GM12878 (cell line): ENCODE measurements around the gene WWOX. TPM values are rescaled to one million over a fixed set of nuclear protein-coding genes. Genes with fewer than 3 reads are reported as not detected.

Experiments
- ATAC-seq: fragments of 200-7000 bp; cut with Tn5 transposase; 3 replicates; pipeline ENCODE4 v1.9.1; 2020; ENCODE audit warnings: mild to moderate bottlenecking, moderate library complexity
- BruUV-seq: library from RNA; stranded (reverse); fragments of 400-500 nt; replicated peaks from 2 replicates; lab custom pipeline; 2021; lab: Mats Ljungman, UMichigan
- CTCF ChIA-PET: fragments of 300-600 bp; sonication (Branson Sonifier 250); formaldehyde crosslinking; extraction: SDS; loops from one replicate; lab custom pipeline; 2021; ENCODE audit warnings: inconsistent platforms; lab: Yijun Ruan, JAX
- POLR2A ChIA-PET: fragments of 350-600 bp; formaldehyde crosslinking; extraction: SDS; loops from one replicate; lab custom pipeline; 2021; ENCODE audit warnings: inconsistent platforms; lab: Charles Lee
- RAD21 ChIA-PET: fragments of 300-600 bp; sonication (Branson Sonifier 250); formaldehyde crosslinking; loops from one replicate; lab custom pipeline; 2023; ENCODE audit warnings: antibody characterized with exemption; ENCODE audit not compliant: unreplicated experiment; lab: Charles Lee
- SMC1A ChIA-PET: fragments of 300-600 bp; sonication (Branson Sonifier 250); formaldehyde crosslinking; loops from one replicate; lab custom pipeline; 2023; ENCODE audit not compliant: unreplicated experiment, uncharacterized antibody; lab: Charles Lee
- DNase-seq: peaks from one replicate; pipeline ENCODE4 v3.0.0-alpha.2; 2011; ENCODE audit warnings: low read depth, low spot score
- FAIRE-seq: peaks from 3 replicates; lab custom pipeline; 2011; peaks lifted over from hg19 to GRCh38; lab: Jason Lieb, UNC
- H2AFZ ChIP-seq: 2 replicates; pipeline ENCODE4 v1.6.0; 2011; ENCODE audit warnings: low read depth, low read length, control low read depth; ENCODE audit not compliant: control insufficient read depth
- H3K27ac ChIP-seq: 2 replicates; pipeline ENCODE4 v1.5.1; 2011; ENCODE audit warnings: control low read depth; ENCODE audit not compliant: control insufficient read depth, insufficient read depth
- H3K27me3 ChIP-seq, 2 experiments: replicated peaks in 1 of 2; 2 replicates each; pipeline versions ENCODE4 v1.6.0 to v1.6.1; 2011; ENCODE audit warnings: low read length in 1 of 2; ENCODE audit not compliant: control insufficient read depth in 2 of 2, insufficient read depth in 2 of 2
- H3K36me3 ChIP-seq, 2 experiments: 2 replicates each; pipeline ENCODE4 v1.5.1; 2011; ENCODE audit warnings: low read length in 1 of 2; ENCODE audit not compliant: control insufficient read depth in 2 of 2, insufficient read depth in 2 of 2
- H3K4me1 ChIP-seq: 2 replicates; pipeline ENCODE4 v1.6.1; 2011; ENCODE audit warnings: mild to moderate bottlenecking, low read length, moderate library complexity, mixed read lengths; ENCODE audit not compliant: control insufficient read depth, insufficient read depth
- H3K4me2 ChIP-seq: 2 replicates; pipeline ENCODE4 v1.6.0; 2011; ENCODE audit warnings: control low read depth; ENCODE audit not compliant: control insufficient read depth, insufficient read depth
- H3K4me3 ChIP-seq: fragments of 200-600 bp; sonication (generic); 2 replicates; pipeline ENCODE4 v1.5.1; 2016
- H3K79me2 ChIP-seq: 2 replicates; pipeline ENCODE4 v1.6.0; 2011; ENCODE audit warnings: low read length; ENCODE audit not compliant: control insufficient read depth, insufficient read depth
- H3K9ac ChIP-seq: 2 replicates; pipeline ENCODE4 v1.8.0; 2011; ENCODE audit warnings: low read length, control low read depth, mixed read lengths; ENCODE audit not compliant: control insufficient read depth, insufficient read depth
- H3K9me3 ChIP-seq: replicated peaks from 3 replicates; pipeline ENCODE4 v1.5.1; 2011; ENCODE audit warnings: mild to moderate bottlenecking, low read length; ENCODE audit not compliant: control insufficient read depth, insufficient read depth
- H4K20me1 ChIP-seq: 2 replicates; pipeline ENCODE4 v1.6.0; 2011; ENCODE audit not compliant: control insufficient read depth, insufficient read depth
- ATF3 ChIP-seq: IDR thresholded peaks from 2 replicates; pipeline ENCODE4 v1.6.1; 2011; ENCODE audit warnings: low read depth, mild to moderate bottlenecking, low read length, moderate library complexity, borderline replicate concordance; ENCODE audit errors: extremely low read depth
- BRCA1 ChIP-seq: IDR thresholded peaks from 2 replicates; pipeline ENCODE4 v1.6.1; 2011; ENCODE audit warnings: low read depth, low read length, improper control_type of control experiment
- CBX3 ChIP-seq: fragments of 200-600 bp; sonication (generic); IDR thresholded peaks from 2 replicates; pipeline ENCODE4 v1.6.1; 2016; ENCODE audit warnings: low read depth, borderline replicate concordance
- ESRRA ChIP-seq: IDR thresholded peaks from 2 replicates; pipeline ENCODE4 v1.6.1; 2012; ENCODE audit warnings: mild to moderate bottlenecking, low read length, improper control_type of control experiment
- HCFC1 ChIP-seq: fragments of 150-350 bp; IDR thresholded peaks from 2 replicates; pipeline ENCODE4 v1.6.1; 2014; ENCODE audit warnings: low read length
- MEF2A ChIP-seq: IDR thresholded peaks from 2 replicates; pipeline ENCODE4 v1.6.1; 2011; ENCODE audit warnings: low read depth, mild to moderate bottlenecking, low read length, moderate library complexity; ENCODE audit not compliant: insufficient read depth
- MEF2B ChIP-seq: fragments of 450-650 bp; IDR thresholded peaks from 2 replicates; pipeline ENCODE4 v1.6.1; 2018; ENCODE audit warnings: mild to moderate bottlenecking, moderate library complexity; ENCODE audit not compliant: partially characterized antibody, poor library complexity, severe bottlenecking
- MXI1 ChIP-seq: fragments of 150-350 bp; IDR thresholded peaks from 2 replicates; pipeline ENCODE4 v1.6.1; 2011; ENCODE audit warnings: low read depth, mild to moderate bottlenecking, inconsistent platforms, low read length, improper control_type of control experiment
- NFIC ChIP-seq: IDR thresholded peaks from 2 replicates; pipeline ENCODE4 v1.6.1; 2012; ENCODE audit warnings: low read depth, mild to moderate bottlenecking, inconsistent platforms, low read length, moderate library complexity
- NKRF ChIP-seq: fragments of 450-650 bp; conservative IDR thresholded peaks from 2 replicates; pipeline ENCODE4 v1.6.1; 2017; ENCODE audit warnings: mild to moderate bottlenecking, moderate library complexity
- NRF1 ChIP-seq: conservative IDR thresholded peaks from 2 replicates; pipeline ENCODE4 v1.6.1; 2011; ENCODE audit warnings: mild to moderate bottlenecking, low read depth, low read length, improper control_type of control experiment
- PBX3 ChIP-seq: IDR thresholded peaks from 2 replicates; pipeline ENCODE4 v1.6.1; 2011; ENCODE audit warnings: mild to moderate bottlenecking, low read depth, low read length, moderate library complexity; ENCODE audit not compliant: insufficient replicate concordance
- PML ChIP-seq: IDR thresholded peaks from 2 replicates; pipeline ENCODE4 v1.6.1; 2012; ENCODE audit warnings: low read length, inconsistent platforms
- POLR2A ChIP-seq: IDR thresholded peaks from 2 replicates; pipeline ENCODE4 v1.6.1; 2011; ENCODE audit warnings: low read depth, mild to moderate bottlenecking, low read length
- SKIL ChIP-seq: fragments of 450-650 bp; IDR thresholded peaks from 2 replicates; pipeline ENCODE4 v1.6.1; 2017; ENCODE audit warnings: mild to moderate bottlenecking, low read depth, inconsistent platforms; ENCODE audit not compliant: poor library complexity, severe bottlenecking
- SMAD5 ChIP-seq: IDR thresholded peaks from 2 replicates; pipeline ENCODE4 v1.6.1; 2016; ENCODE audit warnings: antibody characterized with exemption, low read depth
- SREBF2 ChIP-seq: IDR thresholded peaks from 2 replicates; pipeline ENCODE4 v1.6.1; 2012; ENCODE audit warnings: mild to moderate bottlenecking, low read length
- WRNIP1 ChIP-seq: IDR thresholded peaks from 2 replicates; pipeline ENCODE4 v1.6.1; 2011; ENCODE audit warnings: low read depth, low read length, improper control_type of control experiment, borderline replicate concordance
- WGBS: methylation state at CpG from one replicate; pipeline ENCODE4 v1.1.6; 2016; ENCODE audit warnings: low lambda C conversion rate; ENCODE audit not compliant: insufficient replicate concordance, insufficient coverage; ENCODE audit errors: missing lambda C conversion rate; 5-methylcytosine and 5-hydroxymethylcytosine counted together
- in situ Hi-C: fragments of 300-500 bp; cut with MboI; formaldehyde crosslinking; loops from 9 replicates; pipeline ENCODE4 v1.14.3; 2018; ENCODE audit warnings: mixed read lengths
- intact Hi-C: fragments of 100-400 bp; cut with micrococcal nuclease; formaldehyde crosslinking; loops from one replicate; pipeline ENCODE4 v1.14.2; 2022; ENCODE audit not compliant: unreplicated experiment
- polyA plus RNA-seq, 11 experiments: library from polyadenylated mRNA; depleted of rRNA in 4 of 11; unstranded in 6 of 11; stranded (reverse) in 5 of 11; fragments of >200 nt; fragmentation: Nextera tagmentation in 4 of 11; fragmentation: Illumina TruSeq in 1 of 11; extraction: Ambion mirVana in 4 of 11; extraction: Trizol in 1 of 11; gene quantifications; 1 replicate in 1 of 11; 2 replicates in 10 of 11; pipeline versions ENCODE4 v1.2.1 to v1.2.3, GENCODE V29; 2011 to 2016; ENCODE audit warnings: inconsistent platforms in 2 of 11, missing spikeins in 2 of 11, low read depth in 1 of 11
- total RNA-seq, 4 experiments: library from RNA; depleted of rRNA in 3 of 4; stranded (reverse); fragments of >200 nt in 3 of 4; fragmentation: Illumina TruSeq in 1 of 4; extraction: Trizol in 1 of 4; gene quantifications; 2 replicates each; pipeline versions ENCODE4 v1.2.1 to v1.2.3, GENCODE V29; 2013 to 2021

WWOX gene
- total and polyA plus RNA-seq, 10 of the 15 experiments (the other 5 are each of a cell fraction or from before 2014, with no cell fraction given), result 2.8 to 24.4 (median 17.8) TPM

GRCh38 chr16:78672779-78673556 lies 573.5 kb downstream of the WWOX start (continued):
- TF ChIP-seq MEF2A (no peak), BRCA1 (no peak), NRF1 (no peak), NFIC (no peak)

- H3K9me3 ChIP-seq, result no peaks in the 10 kb centered on the region
- ChIA-PET SMC1A (interaction anchor here (0.6 kb wide), 1 partner anchor 55 kb away, joined by 3 read pairs; no protein-coding TSS in a partner anchor), RAD21 (interaction anchor here (0.7 kb wide), 1 partner anchor 168 kb away, joined by 3 read pairs; no protein-coding TSS in a partner anchor), CTCF (interaction anchor here (0.6 kb wide), 1 partner anchor 687 kb away, joined by 3 read pairs; no protein-coding TSS in a partner anchor), POLR2A (no interaction called here)
- H3K4me1 ChIP-seq, result no peaks in the 10 kb centered on the region
- H3K79me2 ChIP-seq, result no peaks in the 10 kb centered on the region
- ATAC-seq (no peak), FAIRE-seq (no peak), DNase-seq (no peak)
- no peaks in the 10 kb centered on the region for H3K27me3 ChIP-seq
- H2AFZ ChIP-seq, result no peak overlapping the region
- no peak overlapping the region for H3K4me2 ChIP-seq
- BruUV-seq, result no TSS peak
- in situ Hi-C loops (no loop called here), intact Hi-C loops (no loop called here)
- no peaks in the 10 kb centered on the region for H4K20me1 ChIP-seq
- no peak overlapping the region for H3K9ac ChIP-seq
- WGBS, result 67% methylated on average over 5 of the region's 5 CpGs
- no peak overlapping the region for H3K27ac ChIP-seq
- no peaks in the 10 kb centered on the region for H3K36me3 ChIP-seq
- H3K4me3 ChIP-seq, result no peak overlapping the region
- TF ChIP-seq SREBF2 (no peak), POLR2A (no peak), HCFC1 (no peak), PBX3 (no peak), NKRF (no peak), SKIL (no peak), ESRRA (no peak), ATF3 (no peak), MEF2B (no peak), CBX3 (no peak), MXI1 (no peak), WRNIP1 (no peak), PML (no peak), SMAD5 (no peak)
Observed at GRCh38 chr16:78673884-78674283, 574.4 kb downstream of the WWOX start.
